ENCODE measurements around the gene PSMD3.
"Not testable (repeated sequence)": the region's sequence is repeated elsewhere in the genome, so short reads cannot be mapped to it uniquely, and the experiment has no call there.

The PSMD3 gene

DNA sequence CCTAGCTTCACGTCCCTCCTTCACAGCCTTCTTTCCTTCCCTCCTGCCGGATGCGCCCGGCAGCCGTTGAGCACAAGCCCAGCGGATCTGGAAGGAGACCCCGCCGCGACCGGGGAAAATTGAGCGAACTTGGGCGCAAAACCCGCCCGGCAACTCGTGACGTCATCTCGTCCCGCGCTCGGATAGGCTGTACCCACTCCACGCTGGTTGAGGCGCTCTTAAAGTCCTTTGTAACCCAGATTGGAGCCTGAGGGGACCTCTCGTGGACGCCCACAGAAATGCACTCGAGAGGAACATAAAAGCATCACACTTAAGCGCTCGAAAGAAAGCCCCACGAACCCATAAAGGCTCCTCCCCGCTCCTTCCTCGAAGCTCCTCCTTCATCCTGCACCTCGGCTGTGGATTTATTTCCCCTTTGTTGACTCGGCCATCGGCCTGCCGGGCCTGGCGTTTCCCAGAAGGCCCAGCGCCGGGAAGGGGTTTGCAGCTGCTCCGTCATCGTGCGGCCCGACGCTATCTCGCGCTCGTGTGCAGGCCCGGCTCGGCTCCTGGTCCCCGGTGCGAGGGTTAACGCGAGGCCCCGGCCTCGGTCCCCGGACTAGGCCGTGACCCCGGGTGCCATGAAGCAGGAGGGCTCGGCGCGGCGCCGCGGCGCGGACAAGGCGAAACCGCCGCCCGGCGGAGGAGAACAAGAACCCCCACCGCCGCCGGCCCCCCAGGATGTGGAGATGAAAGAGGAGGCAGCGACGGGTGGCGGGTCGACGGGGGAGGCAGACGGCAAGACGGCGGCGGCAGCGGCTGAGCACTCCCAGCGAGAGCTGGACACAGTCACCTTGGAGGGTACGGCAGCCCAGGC lies at the start of gene PSMD3:
TSS of gene PSMD3 (plus strand) at position 457 of the 856 bp plus-strand sequence. CDS start at position 621, 164 bp downstream.
- DNase-seq = peak; percentile 97

DNA sequence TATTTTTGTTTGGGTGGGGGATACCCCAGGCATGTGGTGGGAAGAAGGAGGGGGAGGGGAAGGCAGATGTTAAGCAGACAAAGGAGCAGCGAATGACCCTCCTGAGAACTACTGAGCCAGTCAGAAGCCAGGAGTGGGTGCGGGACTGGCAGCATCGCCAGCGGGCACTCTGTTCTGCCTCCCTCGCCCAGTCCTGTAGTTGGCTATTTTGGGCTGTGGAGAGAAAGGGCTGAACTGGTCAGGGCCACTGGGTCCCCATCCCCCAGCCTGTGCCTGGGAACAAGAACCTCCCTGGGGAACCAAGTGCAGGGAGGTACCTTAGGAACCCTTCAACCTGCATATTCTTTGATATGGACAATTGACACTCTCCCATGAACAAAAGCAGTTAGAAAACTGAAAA lies 46.7 kb upstream of the PSMD3 start:
- DNase-seq = no peak

DNA sequence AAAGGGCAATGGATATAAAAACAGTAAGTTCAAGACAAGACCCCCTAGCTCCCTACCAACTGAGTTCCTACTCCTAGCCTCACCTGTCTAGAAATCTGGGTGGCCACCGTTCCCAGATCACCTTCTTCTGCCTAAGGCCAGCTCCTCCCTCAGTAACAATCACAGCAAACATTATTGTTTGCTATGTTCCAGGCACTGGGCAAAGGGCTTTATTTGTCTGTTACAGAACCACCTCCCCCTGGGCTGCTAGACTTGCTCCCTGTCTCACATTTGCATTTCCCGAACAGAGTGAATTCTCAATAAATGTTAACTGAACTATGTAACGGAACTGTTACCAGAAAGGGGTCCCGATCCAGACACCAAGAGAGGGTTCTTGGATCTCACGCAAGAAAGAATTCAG lies 46.3 kb upstream of the PSMD3 start:
- no peak for DNase-seq

DNA sequence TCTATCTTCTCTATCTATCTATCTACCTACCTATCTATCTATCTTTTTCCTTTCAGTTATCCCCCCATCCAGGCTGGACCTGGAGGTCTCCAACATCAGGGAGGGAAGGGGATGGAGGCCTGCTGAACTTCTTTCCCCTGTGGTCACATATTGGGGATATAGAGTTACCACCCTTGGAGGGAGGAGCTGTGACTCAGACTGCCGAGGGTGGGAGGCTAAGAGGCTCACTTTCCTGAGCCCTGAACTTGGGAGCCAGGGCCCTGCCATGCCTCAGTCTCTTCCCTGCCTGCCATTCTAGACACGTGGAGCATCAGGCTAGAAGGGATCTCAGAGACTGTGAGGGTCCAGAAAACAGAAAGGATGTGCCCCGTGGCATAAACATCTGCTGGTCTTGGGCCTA lies 44.7 kb upstream of the PSMD3 start:
- DNase-seq = no peak

DNA sequence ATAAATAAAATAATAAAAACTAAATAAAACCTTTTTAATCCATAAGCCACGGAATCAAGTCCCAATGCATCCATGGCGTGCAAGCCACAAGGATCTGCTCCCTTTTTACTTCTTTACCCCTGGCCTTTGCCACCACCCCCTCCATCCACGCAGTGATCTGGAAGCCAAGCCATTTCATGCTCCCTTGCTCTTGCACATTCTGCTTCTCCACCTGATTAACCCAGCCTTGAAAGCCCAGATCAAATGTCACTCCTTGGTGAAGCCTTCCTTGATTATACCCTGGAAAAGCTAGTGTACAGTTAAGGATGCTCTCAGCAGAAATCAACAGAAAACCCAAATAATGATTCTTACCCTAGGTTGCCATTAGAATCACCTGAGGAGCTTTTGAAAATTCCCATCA lies 43.2 kb upstream of the PSMD3 start:
- no peak for DNase-seq

DNA sequence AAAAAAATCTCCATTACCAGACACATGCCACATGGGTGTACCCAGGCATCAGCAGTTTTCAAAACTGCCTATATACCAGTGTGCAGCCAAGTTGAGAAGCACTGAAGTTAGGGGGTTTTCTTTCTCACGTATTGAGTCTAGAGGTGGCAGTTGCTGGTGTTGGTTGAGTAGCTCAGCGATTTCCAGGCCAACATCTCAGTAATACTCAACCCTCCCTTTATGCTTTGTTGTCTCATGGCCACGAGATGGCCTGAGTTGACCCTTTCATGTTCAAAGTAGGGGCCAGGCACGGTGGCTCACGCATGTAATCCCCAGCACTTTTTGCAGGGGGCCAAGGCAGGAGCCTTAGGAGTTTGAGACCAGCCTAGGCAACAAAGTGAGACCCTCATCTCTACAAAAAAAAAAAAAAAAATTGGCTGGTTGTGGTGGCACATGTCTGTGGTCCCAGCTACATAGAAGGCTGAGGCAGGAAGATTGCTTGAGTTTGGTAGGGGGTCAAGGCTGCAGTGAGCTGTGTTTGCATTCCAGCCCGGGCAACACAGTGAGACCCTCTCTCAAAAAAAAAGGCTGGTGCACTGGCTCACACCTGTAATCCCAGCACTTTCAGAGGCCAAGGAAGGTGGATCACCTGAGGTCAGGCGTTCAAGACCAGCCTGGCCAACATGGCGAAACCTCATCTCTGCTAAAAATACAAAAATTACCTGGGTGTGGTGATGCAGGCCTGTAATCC lies 42.3 kb upstream of the PSMD3 start:
- DNase-seq = no peak

DNA sequence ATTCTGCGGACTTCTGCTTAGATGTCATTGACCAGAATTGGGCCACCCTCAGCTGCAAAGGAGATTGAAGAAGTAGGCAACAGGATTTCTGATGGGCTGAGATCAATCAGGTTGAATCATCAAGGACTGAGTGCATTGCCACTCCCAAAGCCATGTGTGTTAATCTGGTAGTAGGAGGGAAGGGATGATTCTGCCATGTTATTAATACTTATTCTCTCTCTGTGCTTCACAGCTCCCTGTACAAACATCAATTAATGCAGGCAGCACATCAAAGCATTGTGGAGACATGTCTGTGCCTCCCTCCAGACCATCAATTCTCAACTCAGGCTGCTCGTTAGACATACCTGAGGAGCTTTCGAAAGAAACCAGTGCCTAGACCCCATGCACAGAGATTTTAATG lies 41.5 kb upstream of the PSMD3 start:
- peak; percentile 15 for DNase-seq

DNA sequence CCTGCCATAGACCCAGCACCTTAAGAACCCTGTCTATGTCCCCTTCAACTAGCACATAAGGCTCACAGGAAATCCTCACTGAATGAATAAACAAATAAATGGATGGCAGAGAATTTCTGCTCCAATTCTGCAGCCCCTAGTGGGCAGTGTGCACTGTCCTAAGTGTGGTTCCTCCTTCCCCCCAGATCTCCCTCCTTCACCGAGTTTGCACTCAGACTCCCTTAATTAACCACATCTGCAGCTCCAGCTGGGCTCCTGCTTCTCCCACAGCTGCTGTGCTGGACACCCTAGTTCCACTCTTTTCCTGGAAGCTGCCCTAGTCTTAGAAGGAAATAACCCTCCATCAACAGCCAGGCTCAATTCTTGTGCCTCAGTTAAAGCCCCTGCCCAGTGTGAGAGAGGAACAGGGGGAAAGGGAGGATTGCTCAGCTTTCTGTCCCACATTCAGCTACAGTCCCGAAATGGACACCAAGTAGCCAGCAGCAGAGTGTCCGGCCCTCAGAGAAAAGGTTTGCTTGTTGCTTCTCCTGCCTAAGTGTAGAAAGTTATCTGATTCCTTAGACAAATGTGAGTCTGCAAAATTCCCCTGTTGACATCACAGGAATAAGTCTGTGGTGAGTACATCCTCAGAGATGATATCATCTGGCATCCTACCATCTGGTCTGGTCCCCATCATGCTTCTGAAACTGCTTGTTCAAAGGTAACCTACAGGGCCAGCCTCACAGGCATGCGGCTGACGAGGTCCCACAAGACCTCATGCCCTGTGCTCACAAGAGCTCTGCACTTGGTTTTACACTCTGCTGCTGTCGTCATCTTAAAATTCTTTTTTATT lies 40.8 kb upstream of the PSMD3 start:
- DNase-seq = peak; percentile 69

DNA sequence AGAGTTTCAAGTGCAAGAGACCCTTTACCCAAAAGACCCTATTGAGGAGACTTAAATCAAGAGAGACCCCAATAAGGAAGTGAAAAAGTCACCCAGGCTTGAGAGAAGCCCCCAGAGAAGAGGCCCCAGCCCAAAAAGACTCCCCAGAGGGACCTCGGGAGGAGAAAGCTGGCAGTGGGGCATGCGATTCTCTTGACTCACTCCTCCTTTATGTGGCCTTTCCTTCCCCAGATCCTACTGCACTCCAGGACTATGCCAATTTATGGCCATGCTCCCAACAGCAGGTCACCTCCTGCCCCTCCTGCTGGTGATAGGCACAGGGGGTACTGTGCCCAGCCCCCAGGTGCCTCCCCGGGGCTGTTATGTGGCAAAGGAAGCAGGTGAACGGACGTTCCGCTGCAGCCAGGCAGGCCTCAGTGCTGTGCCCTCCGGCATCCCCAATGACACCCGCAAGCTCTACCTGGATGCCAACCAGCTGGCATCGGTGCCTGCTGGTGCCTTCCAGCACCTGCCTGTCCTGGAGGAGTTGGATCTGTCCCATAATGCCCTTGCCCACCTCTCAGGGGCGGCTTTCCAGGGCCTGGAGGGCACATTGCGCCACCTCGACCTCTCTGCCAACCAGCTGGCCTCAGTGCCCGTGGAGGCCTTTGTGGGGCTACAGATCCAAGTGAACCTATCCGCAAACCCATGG lies 36.8 kb upstream of the PSMD3 start:
- no peak for DNase-seq

DNA sequence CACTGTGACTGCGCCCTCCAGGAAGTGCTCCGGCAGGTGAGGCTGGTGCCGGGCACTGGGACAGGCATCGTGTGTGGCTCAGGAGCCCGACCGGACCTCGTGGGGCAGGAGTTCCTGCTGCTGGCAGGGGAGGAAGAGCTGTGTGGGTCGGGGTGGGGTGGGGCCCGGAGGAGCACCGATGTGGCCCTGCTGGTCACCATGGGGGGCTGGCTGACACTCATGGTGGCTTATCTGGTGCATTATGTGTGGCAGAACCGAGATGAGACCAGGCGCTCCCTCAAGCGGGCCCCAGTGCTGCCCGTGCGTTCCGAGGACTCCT lies 36.3 kb upstream of the PSMD3 start:
- no peak for DNase-seq

DNA sequence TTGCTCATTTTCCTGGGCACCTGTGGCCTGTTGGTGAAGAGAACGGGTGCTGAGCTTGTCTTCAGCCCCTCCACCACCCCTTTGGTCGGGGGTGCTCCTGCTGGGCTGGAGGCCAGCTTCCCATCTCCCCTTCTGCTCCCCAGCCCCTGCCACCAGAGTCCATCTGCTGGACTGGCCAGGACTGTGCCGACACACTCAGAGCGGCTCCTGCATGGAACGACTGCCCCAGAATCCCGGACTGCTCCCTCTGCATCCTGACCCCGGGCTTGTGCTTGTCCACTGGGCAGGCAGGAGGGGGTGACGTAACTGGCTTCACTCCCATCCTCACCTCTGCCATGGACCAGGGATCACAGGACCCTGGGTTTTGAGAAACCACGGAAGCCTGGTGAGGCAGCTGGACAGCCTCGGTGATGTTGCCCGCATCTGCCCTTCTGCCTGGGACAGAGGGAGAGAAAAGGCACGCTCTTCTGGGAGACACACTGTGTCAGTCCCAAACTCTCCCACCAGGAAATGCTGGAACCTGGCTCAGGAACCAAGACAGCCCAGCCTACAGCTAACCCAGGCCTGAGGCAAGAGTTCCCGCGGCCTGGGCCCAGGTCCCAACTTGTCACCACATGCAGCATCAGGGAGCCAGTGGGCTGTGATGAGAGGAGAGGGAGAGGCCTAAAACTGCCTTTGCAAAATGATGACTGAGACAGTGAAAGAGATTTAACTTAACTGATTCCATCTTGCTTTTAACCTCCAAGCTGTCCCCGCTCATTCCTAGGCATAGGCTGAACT lies 33.9 kb upstream of the PSMD3 start:
- no peak for DNase-seq

DNA sequence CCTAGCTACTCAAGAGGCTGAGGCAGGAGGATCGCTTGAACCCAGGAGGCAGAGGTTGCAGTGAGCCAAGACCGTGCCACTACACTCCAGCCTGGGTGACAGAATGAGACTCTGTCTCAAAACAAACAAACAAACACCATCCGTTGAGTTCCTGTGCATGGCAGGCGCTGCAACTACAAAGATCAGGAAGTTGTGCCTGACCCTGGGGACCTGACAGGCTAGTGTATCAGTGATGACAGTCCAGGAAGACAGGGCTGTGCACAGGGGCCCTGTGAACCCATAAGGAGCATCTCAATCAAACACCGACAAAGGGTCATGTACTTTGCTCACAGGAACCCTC lies 32.1 kb upstream of the PSMD3 start:
- DNase-seq = not testable (repeated sequence)

DNA sequence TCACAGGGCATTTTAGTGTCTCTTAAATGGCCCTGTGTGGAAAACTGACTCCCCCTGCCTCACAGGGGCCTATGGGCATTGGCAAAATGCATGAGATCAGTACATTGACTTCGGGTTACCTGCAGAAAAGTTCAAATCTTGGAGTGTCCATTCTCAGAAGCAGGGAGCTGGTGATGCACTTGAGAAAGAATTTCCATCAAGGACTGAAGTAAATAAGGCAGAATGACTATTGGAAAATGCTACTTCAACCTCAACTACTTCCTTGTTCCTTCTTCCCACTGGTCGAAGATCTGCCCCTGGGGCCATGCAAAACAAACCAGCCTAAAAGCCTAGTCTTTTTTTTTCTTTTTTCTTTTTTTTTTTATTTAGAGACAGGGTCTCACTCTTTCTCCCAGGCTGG lies 31.6 kb upstream of the PSMD3 start:
- DNase-seq = no peak

DNA sequence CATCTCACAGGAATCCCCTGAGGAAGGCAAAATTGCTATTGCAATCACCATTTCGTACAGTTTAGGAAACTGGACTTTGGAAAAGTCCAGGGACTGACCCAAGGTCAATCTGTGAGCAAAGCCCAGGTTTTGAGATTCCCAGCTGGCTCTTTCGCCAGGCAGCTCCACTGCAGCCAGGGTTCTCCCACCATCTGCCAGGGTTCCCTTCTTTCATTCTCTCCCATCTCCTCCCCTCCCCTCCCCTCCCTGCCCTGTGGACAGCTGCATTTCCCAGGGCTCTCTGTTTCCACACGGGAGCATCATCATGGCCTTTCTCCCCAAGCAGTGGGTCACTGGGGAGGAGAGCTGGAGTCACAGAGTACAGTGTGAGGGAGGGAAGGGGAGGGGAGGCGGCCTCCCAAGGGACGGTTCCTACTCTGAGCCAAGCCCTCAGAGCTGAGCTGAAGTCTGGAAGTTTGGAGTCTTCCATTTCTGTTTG lies 29.7 kb upstream of the PSMD3 start:
- peak; percentile 52 for DNase-seq

DNA sequence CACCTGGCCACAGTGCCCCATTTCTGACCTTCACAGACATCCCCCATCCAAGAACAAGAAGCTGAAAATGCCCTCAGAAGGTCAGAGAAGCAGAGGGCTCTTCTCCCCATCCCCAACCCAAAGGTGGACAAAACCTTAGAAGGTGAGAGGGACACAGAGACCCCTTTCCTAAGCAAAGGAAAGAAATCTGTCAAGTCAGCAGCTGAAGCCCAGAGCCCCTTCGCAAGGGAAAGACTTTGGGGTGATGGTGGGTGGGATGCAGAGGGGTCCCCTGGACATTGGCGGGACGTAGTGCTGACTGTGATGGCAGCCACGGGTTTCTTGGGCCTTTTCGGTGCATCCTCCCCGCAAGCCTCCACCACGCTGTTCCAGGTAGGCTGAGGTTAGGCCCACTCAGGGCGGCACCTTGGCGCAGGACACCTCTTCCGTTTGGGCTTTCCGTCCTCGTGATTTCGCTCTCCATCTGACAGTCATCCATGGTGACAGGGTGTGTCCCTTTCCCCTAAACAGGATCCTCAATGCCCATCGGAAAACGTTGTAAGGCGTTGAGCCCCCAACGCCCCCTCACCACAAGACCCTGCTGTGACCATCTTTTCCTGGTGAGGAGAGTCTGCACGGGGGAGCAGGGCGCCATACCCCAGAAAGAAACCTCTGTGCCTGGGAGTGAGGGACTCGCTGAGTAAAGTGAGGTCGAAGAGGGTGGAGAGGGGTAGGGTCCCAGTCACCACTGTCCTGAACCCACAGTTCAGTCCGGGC lies 28.5 kb upstream of the PSMD3 start:
- no peak for DNase-seq

DNA sequence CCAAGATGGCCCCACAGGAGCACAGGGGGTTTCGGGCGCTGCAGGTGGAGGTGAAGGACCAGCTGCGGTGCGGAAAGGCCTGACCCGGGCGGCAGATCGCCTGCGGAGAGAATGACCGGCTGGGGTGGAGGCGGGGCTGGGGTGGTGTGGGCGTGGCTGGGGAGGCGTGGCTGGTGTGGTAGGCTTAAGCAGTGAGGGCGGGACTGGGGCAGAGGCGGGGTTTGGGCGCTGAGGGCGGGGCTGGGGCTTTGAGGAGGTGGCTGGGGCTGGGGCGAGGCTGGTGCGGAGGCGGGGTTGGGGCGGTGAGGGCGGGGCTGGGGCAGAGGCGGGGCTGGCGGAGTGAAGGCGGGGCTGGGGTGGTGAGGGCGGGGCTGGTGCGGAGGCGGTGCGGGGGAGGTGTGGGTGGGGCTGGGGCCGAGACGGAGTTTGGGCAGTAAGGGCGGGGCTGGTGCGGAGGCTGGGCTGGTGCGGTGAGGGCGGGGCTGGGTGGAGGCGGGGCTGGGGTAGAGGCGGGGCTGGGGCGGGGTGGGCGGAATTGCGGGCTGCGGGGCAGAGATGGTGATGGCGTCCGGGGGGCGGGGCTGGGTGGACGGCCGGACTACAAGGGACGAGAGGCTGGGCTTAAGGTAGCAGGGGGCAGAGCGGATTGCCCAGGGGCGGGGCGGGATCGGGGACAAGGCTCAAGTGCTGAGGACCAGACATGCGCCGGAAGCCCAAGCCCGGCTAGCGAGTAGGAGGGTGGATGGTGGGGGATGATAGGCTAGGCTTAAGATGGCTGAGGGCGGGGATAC lies 27.7 kb upstream of the PSMD3 start:
- peak; percentile 94 for DNase-seq

DNA sequence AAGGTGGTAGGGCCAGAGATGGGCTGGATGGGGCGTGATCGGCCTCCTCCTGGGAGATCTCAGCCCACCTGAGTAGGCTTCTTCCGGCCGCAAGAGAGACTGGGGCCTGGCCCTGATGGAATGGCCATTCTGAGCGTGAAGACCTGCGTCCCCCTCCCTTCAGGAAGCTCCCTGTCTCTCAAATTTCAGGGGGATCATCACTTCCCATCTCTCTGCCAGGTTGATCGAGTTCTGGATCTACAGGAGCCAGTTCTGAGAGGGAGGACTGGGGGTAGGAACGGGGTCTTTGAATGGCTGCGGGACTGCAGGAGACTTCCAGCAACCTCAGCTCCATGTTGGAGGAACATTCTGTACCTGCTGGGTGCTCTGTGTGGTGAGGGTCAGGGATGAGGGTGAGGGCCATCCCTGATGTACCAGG lies 27.1 kb upstream of the PSMD3 start:
- DNase-seq = no peak

DNA sequence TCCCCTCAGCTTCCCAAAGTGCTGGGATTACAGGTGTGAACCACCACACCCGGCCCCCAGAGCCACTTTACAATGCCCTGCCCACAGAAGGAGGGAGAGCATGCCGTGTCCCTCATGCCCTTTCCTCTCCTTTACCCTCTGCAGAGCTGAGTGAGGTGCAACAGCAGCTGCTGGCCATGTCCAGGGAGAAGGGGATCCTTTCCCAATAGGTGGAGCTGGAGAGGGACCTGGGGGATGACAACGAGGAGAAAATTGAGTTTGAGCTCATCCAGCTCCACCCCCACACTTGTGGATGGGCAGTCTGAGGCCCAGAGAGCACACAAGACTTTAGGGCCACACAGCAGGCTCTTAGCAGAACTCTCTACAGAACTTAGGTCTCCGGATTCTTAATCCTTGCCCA lies 25.7 kb upstream of the PSMD3 start:
- DNase-seq = no peak

DNA sequence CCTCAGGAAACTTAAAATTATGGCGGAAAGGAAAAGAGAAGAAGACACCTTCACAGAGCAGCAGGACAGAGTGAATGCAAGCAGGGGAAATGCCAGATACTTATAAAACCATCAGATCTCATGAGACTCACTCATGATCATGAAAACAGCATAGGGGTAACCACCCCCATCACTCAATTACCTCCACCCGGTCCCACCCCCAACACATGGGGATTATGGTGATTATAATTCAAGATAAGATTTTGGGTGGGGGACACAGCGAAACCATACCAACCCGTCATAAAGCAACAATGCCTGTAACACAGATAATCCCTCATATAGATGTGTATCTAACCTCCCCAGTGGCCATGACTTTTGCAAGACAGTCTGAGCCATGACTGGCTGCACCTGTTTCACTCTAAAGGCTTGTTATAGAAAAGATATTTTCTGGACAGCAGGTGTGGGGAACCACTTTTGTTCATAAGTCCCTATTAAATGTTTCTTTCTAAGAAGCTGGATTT lies 24.8 kb upstream of the PSMD3 start:
- no peak for DNase-seq

DNA sequence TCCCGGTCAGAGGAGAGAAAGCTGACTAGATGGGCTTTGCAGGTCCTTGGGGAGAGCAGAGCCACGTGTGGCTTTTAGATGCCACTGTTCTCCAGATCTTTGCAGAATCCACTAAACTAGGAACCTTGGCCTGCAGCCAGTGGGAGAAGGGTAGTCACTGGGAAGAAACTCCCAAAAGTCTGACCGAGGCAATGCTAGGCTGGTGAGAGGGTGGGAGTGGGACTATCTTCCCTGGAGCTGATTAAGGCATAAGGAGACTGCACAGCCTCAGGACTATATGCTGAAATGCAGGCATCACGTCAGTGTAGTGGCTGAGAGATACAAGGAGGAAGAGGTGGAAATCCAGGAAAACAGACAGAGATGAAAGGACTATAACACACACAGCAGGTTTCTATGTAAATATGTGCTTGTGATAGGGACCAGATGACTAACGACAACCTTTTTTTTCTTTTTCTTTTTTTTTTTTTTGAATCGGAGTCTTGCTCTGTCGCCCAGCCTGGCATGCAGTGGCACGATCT lies 20.0 kb upstream of the PSMD3 start:
- peak; percentile 9 for DNase-seq

All from NCI-H69 (cell line).